Gastroesophageal sphincter (tissue), 3 donors: Measurements from ENCODE around the gene TOLLIP.

Experiments used
- EP300 ChIP-seq: sonication (generic); formaldehyde crosslinking; IDR thresholded peaks from one replicate; pipeline ENCODE4 v1.6.1; 2017; ENCODE audit warnings: antibody characterized with exemption, mild to moderate bottlenecking
- POLR2A ChIP-seq, 2 donors: fragments of 450-650 bp; IDR thresholded peaks; one replicate each; pipeline ENCODE4 v1.6.1; 2017; ENCODE audit warnings: antibody characterized with exemption in 2 of 2, mild to moderate bottlenecking in 2 of 2, moderate library complexity in 1 of 2
- POLR2AphosphoS5 ChIP-seq: sonication (generic); formaldehyde crosslinking; IDR thresholded peaks from one replicate; pipeline ENCODE4 v1.6.1; 2017; ENCODE audit warnings: antibody characterized with exemption
- TF ChIP-seq, protein P1 (sequence below), 4 experiments: fragments of 200-600 bp in 2 of 4; fragments of 450-650 bp in 2 of 4; sonication (generic) in 1 of 4; IDR thresholded peaks; one replicate each; pipeline ENCODE4 v1.5.1; 2017 to 2019; ENCODE audit warnings: antibody characterized with exemption in 4 of 4, mild to moderate bottlenecking in 2 of 4, moderate library complexity in 2 of 4

DNA sequence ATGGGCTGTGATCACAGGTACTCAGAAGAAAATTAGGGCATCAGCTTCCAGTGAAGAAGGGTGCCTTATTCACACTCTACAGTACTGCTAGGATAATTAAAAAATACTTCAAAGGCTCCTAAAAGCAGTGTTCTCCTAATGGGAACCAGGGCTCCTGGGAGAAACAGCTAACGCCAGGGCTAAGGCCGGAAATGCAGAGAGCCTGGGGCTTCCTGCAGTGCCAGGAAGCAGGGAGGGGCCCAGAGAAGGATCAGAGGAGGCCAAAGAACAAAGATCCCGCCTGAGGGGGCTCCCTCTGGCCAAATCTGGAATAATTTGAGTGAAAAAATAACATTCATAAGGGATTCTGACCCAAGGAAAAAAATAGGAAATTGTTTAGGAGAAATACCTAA lies 27.5 kb downstream of the TOLLIP start:
- TF ChIP-seq, protein P1, sequence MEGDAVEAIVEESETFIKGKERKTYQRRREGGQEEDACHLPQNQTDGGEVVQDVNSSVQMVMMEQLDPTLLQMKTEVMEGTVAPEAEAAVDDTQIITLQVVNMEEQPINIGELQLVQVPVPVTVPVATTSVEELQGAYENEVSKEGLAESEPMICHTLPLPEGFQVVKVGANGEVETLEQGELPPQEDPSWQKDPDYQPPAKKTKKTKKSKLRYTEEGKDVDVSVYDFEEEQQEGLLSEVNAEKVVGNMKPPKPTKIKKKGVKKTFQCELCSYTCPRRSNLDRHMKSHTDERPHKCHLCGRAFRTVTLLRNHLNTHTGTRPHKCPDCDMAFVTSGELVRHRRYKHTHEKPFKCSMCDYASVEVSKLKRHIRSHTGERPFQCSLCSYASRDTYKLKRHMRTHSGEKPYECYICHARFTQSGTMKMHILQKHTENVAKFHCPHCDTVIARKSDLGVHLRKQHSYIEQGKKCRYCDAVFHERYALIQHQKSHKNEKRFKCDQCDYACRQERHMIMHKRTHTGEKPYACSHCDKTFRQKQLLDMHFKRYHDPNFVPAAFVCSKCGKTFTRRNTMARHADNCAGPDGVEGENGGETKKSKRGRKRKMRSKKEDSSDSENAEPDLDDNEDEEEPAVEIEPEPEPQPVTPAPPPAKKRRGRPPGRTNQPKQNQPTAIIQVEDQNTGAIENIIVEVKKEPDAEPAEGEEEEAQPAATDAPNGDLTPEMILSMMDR (IDR thresholded peaks at IDR 0.05): no peak
- TF ChIP-seq POLR2AphosphoS5 (no peak), EP300 (no peak), POLR2A (IDR thresholded peaks at IDR 0.05) (no peak)
